HepG2 (cell line): Measurements from ENCODE around the gene CLCN1. TPM values are rescaled to one million over a fixed set of nuclear protein-coding genes. Genes with fewer than 3 reads are reported as not detected.

Source experiments
- ARNTL ChIP-seq: sonication (generic); formaldehyde crosslinking; IDR thresholded peaks from 2 replicates; pipeline ENCODE4 v1.4.0; 2020; ENCODE audit warnings: mild to moderate bottlenecking, missing genetic modification reagents
- DBP ChIP-seq: sonication (generic); formaldehyde crosslinking; IDR thresholded peaks from 2 replicates; pipeline ENCODE4 v1.4.0; 2020; ENCODE audit warnings: missing genetic modification reagents; ENCODE audit errors: not compliant biosample characterization
- FOXP1 ChIP-seq, 2 experiments: fragments of 450-650 bp in 1 of 2; IDR thresholded peaks; 2 replicates each; pipeline ENCODE4 v1.6.1; 2017 to 2018; ENCODE audit warnings: antibody characterized with exemption in 1 of 2
- GABPA ChIP-seq, 2 experiments: IDR thresholded peaks; 2 replicates each; pipeline ENCODE4 v1.6.1; 2011 to 2016; ENCODE audit warnings: low read depth in 2 of 2, low read length in 1 of 2, missing biosample characterization in 1 of 2, missing genetic modification characterization in 1 of 2
- HDAC2 ChIP-seq: sonication (generic); formaldehyde crosslinking; IDR thresholded peaks from 2 replicates; pipeline ENCODE4 v1.4.0; 2020; ENCODE audit warnings: missing genetic modification reagents
- MEIS1 ChIP-seq: sonication (generic); formaldehyde crosslinking; IDR thresholded peaks from 2 replicates; pipeline ENCODE4 v1.9.0; 2021; ENCODE audit warnings: mild to moderate bottlenecking, missing genetic modification reagents, moderate library complexity, borderline replicate concordance
- MXI1 ChIP-seq: IDR thresholded peaks from 3 replicates; pipeline ENCODE4 v1.6.1; 2012; ENCODE audit warnings: low read depth, low read length, inconsistent platforms, borderline replicate concordance
- NR3C1 ChIP-seq: sonication (generic); formaldehyde crosslinking; IDR thresholded peaks from 2 replicates; pipeline ENCODE4 v1.4.0; 2020; ENCODE audit warnings: missing genetic modification reagents
- PREB ChIP-seq: sonication (generic); formaldehyde crosslinking; IDR thresholded peaks from 2 replicates; pipeline ENCODE4 v1.4.0; 2020; ENCODE audit warnings: missing genetic modification reagents
- RERE ChIP-seq: IDR thresholded peaks from 2 replicates; pipeline ENCODE4 v1.6.1; 2016; ENCODE audit warnings: low read depth, missing genetic modification reagents, missing compliant biosample characterization
- RNF2 ChIP-seq: fragments of 450-650 bp; conservative IDR thresholded peaks from 2 replicates; pipeline ENCODE4 v1.6.1; 2016; ENCODE audit warnings: low read depth
- SIN3B ChIP-seq: fragments of 150-350 bp; IDR thresholded peaks from 2 replicates; pipeline ENCODE4 v1.6.1; 2014; ENCODE audit warnings: low read length
- SMAD9 ChIP-seq: sonication (generic); formaldehyde crosslinking; IDR thresholded peaks from 2 replicates; pipeline ENCODE4 v1.5.1; 2020; ENCODE audit warnings: mild to moderate bottlenecking, missing genetic modification reagents
- SP5 ChIP-seq: IDR thresholded peaks from 2 replicates; pipeline ENCODE4 v1.6.1; 2016; ENCODE audit warnings: low read depth, borderline replicate concordance
- TRIM24 ChIP-seq: sonication (generic); formaldehyde crosslinking; IDR thresholded peaks from 2 replicates; pipeline ENCODE4 v1.8.0; 2022; ENCODE audit warnings: mild to moderate bottlenecking, missing genetic modification reagents
- ZBTB20 ChIP-seq: sonication (generic); formaldehyde crosslinking; IDR thresholded peaks from 2 replicates; pipeline ENCODE4 v1.8.1; 2023; ENCODE audit warnings: missing genetic modification reagents, low read depth, mild to moderate bottlenecking, borderline replicate concordance
- ZFP37 ChIP-seq: sonication (generic); formaldehyde crosslinking; IDR thresholded peaks from 2 replicates; pipeline ENCODE4 v1.4.0; 2020; ENCODE audit warnings: missing genetic modification reagents, borderline replicate concordance
- ZNF232 ChIP-seq: sonication (generic); formaldehyde crosslinking; IDR thresholded peaks from 2 replicates; pipeline ENCODE4 v1.4.0; 2020; ENCODE audit warnings: missing genetic modification reagents, borderline replicate concordance
- ZNF382 ChIP-seq: sonication (generic); formaldehyde crosslinking; IDR thresholded peaks from 2 replicates; pipeline ENCODE4 v1.5.0; 2020; ENCODE audit warnings: missing genetic modification reagents, mild to moderate bottlenecking, borderline replicate concordance
- ZNF460 ChIP-seq: sonication (generic); formaldehyde crosslinking; IDR thresholded peaks from 2 replicates; pipeline ENCODE4 v1.5.1; 2020; ENCODE audit warnings: missing genetic modification reagents, mild to moderate bottlenecking, borderline replicate concordance
- ZNF549 ChIP-seq: sonication (generic); formaldehyde crosslinking; IDR thresholded peaks from 2 replicates; pipeline ENCODE4 v1.5.0; 2020; ENCODE audit warnings: missing genetic modification reagents
- ZNF616 ChIP-seq: sonication (generic); formaldehyde crosslinking; IDR thresholded peaks from 2 replicates; pipeline ENCODE4 v1.5.0; 2020; ENCODE audit warnings: low read depth, mild to moderate bottlenecking, missing genetic modification reagents
- polyA plus RNA-seq, 8 experiments: library from polyadenylated mRNA; depleted of rRNA in 3 of 8; stranded (reverse) in 7 of 8; unstranded in 1 of 8; fragments of >200 nt; fragmentation: Illumina TruSeq in 4 of 8; extraction: Trizol in 4 of 8; gene quantifications; 2 replicates each; pipeline versions ENCODE4 v1.2.1 to v1.2.3, GENCODE V29; 2011 to 2016; ENCODE audit warnings: low read depth in 4 of 8, missing spikeins in 1 of 8, mixed read lengths in 1 of 8; ENCODE audit not compliant: insufficient read depth in 1 of 8
- total RNA-seq, 5 experiments: library from RNA; depleted of rRNA; stranded (reverse); fragments of >200 nt; fragmentation: Illumina TruSeq; extraction: Trizol; gene quantifications; 2 replicates each; pipeline ENCODE4 v1.2.3, GENCODE V29; 2016; ENCODE audit warnings: low read depth in 1 of 5
- TF ChIP-seq, protein P1 (sequence below): sonication (generic); formaldehyde crosslinking; IDR thresholded peaks from 2 replicates; pipeline ENCODE4 v1.4.0; 2020; ENCODE audit warnings: missing genetic modification reagents

CLCN1 gene
- total and polyA plus RNA-seq, 2 of the 13 experiments (the other 11 are each of a cell fraction or from before 2014, with no cell fraction given): 0.01 TPM; not detected in 1

DNA sequence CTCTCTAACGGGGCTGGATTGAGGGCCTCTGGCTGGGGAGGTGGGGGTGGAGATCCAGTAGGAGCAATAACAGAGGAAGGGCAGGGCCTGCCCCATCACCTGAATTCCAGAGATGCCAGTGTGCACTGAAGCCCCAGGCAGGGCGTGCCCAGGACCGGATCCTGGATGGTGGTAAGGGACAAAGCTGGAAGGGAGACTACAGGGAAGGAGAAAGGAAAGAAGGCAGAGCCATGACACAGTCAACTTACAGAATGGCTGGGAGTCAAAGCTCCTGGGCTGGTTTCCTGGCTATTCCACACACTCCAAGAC, 30.5 kb upstream of the CLCN1 start (continued):
- TF ChIP-seq RERE (CRISPR knock-in tag): peak; percentile 12; the same call in 1 of the 2 replicates
- no peak for TF ChIP-seq SP5 (CRISPR knock-in tag)
- no peak for TF ChIP-seq DBP
- TF ChIP-seq SMAD9: no peak
- no peak for TF ChIP-seq ZBTB20
- TF ChIP-seq ZNF616 (CRISPR knock-in tag): no peak
- TF ChIP-seq ARNTL: no peak
- no peak for TF ChIP-seq ZNF549 (CRISPR knock-in tag)
- no peak for TF ChIP-seq ZNF232 (CRISPR knock-in tag)
- TF ChIP-seq ZNF460 (CRISPR knock-in tag): no peak
- TF ChIP-seq MXI1: 0 out of 3 replicates have a peak, but pooled peaks have one; percentile 34
- no peak for TF ChIP-seq ZNF382 (CRISPR knock-in tag)
- no peak for TF ChIP-seq MEIS1 (CRISPR knock-in tag)
- no peak for TF ChIP-seq HDAC2
- no peak for TF ChIP-seq RNF2
- TF ChIP-seq FOXP1 (IDR thresholded peaks at IDR 0.05): no peak
- no peak for TF ChIP-seq FOXP1 (CRISPR knock-in tag; IDR thresholded peaks at IDR 0.05)
- TF ChIP-seq TRIM24 (CRISPR knock-in tag): no peak
- TF ChIP-seq ZFP37 (CRISPR knock-in tag): no peak
- no peak for TF ChIP-seq GABPA (IDR thresholded peaks at IDR 0.05; ENCODE audit: low read depth, low read length)
- 0 out of 2 replicates have a peak, but pooled peaks have one; percentile 5 for TF ChIP-seq GABPA (CRISPR knock-in tag; IDR thresholded peaks at IDR 0.05; ENCODE audit: low read depth)
- TF ChIP-seq, protein P1, sequence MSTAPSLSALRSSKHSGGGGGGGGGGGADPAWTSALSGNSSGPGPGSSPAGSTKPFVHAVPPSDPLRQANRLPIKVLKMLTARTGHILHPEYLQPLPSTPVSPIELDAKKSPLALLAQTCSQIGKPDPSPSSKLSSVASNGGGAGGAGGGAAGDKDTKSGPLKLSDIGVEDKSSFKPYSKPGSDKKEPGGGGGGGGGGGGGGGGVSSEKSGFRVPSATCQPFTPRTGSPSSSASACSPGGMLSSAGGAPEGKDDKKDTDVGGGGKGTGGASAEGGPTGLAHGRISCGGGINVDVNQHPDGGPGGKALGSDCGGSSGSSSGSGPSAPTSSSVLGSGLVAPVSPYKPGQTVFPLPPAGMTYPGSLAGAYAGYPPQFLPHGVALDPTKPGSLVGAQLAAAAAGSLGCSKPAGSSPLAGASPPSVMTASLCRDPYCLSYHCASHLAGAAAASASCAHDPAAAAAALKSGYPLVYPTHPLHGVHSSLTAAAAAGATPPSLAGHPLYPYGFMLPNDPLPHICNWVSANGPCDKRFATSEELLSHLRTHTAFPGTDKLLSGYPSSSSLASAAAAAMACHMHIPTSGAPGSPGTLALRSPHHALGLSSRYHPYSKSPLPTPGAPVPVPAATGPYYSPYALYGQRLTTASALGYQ: no peak
- TF ChIP-seq NR3C1 (CRISPR knock-in tag): no peak
- TF ChIP-seq SIN3B: no peak
- no peak for TF ChIP-seq PREB (CRISPR knock-in tag)
